Gastrocnemius medialis (tissue), 4 donors: ENCODE data around the gene PRKCZ.

Experiments used
- POLR2A ChIP-seq, 2 donors: fragments of 450-650 bp; IDR thresholded peaks; one replicate each; pipeline ENCODE4 v1.6.1; 2017; ENCODE audit warnings: antibody characterized with exemption in 2 of 2, mild to moderate bottlenecking in 2 of 2, moderate library complexity in 2 of 2
- TF ChIP-seq, protein P1 (sequence below), 5 experiments: fragments of 450-650 bp in 3 of 5; fragments of 200-600 bp in 2 of 5; sonication (generic) in 2 of 5; IDR thresholded peaks in 4 of 5; conservative IDR thresholded peaks in 1 of 5; 1 replicate in 4 of 5; 2 replicates in 1 of 5; pipeline ENCODE4 v1.5.1; 2016 to 2019; ENCODE audit warnings: antibody characterized with exemption in 5 of 5, mild to moderate bottlenecking in 3 of 5, moderate library complexity in 3 of 5

DNA sequence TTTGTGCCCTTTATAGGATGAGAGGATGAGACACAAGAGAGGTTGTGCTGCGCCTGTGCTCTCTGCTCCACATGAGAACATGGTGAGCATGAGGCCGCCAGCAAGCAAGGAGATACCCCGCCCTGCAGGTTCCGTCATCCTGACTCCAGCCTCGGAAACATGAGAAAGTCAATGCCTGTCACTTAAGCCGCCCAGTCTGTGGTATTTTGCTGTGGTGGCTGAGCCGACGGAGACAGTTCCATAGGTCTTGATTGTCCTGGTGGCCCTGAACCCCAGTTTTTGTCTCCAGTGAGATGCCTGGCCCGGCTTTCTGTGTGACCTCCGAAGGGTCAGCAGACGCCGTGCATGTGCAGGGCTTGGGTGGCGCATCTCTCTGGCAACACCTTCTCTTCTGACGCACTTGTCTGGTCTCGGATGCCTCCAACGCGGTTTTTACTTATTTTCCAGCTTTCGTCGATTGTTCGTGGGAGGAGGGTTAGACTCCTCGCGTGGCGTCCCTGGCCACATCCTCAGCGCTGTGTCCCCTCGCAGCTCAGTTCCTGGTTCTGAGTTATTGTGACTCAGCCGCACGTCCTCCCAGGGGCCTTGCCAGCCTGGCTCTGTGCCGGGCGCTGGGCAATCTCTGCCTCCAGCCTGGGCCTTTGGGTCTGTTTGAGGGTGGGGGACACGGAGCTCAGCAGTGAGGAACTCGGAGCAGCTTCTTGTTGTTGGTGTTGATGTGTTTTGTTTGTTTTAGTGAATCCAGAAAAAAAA, 74.4 kb downstream of the PRKCZ start:
- TF ChIP-seq, protein P1, sequence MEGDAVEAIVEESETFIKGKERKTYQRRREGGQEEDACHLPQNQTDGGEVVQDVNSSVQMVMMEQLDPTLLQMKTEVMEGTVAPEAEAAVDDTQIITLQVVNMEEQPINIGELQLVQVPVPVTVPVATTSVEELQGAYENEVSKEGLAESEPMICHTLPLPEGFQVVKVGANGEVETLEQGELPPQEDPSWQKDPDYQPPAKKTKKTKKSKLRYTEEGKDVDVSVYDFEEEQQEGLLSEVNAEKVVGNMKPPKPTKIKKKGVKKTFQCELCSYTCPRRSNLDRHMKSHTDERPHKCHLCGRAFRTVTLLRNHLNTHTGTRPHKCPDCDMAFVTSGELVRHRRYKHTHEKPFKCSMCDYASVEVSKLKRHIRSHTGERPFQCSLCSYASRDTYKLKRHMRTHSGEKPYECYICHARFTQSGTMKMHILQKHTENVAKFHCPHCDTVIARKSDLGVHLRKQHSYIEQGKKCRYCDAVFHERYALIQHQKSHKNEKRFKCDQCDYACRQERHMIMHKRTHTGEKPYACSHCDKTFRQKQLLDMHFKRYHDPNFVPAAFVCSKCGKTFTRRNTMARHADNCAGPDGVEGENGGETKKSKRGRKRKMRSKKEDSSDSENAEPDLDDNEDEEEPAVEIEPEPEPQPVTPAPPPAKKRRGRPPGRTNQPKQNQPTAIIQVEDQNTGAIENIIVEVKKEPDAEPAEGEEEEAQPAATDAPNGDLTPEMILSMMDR (IDR thresholded peaks at IDR 0.05 in 4 of 5, conservative IDR thresholded peaks at IDR 0.05 in 1 of 5) = no peak
- no peak for TF ChIP-seq POLR2A (IDR thresholded peaks at IDR 0.05)
